ENCODE data around the gene RLBP1.

GRCh38 chr15:89200182-89200581 lies 21.2 kb downstream of the RLBP1 start:
- TF ChIP-seq CTCF (conservative IDR thresholded peaks at IDR 0.05 in 1 of 2, IDR thresholded peaks at IDR 0.05 in 1 of 2; ENCODE audit: extremely low read depth in 1 of 2, insufficient read depth in 1 of 2, low read depth in 1 of 2, low read length in 2 of 2) (no peak), EZH2 (IDR thresholded peaks at IDR 0.05; ENCODE audit: borderline replicate concordance, low read length) (no peak)

All from mammary epithelial cell (primary cell).